MM.1S (cell line): ENCODE measurements around the gene FAM118B.

Source experiments
- DNase-seq: peaks from one replicate; pipeline ENCODE4 v3.0.0-alpha.2; 2015
- H2AFZ ChIP-seq: fragments of 300-600 bp; sonication (generic); 2 replicates; pipeline ENCODE4 v1.6.0; 2016; ENCODE audit warnings: antibody characterized with exemption, low read length
- H3F3A ChIP-seq: fragments of 300-600 bp; sonication (generic); 2 replicates; pipeline ENCODE4 v1.6.1; 2016; ENCODE audit warnings: mild to moderate bottlenecking, antibody characterized with exemption, low read length, moderate library complexity, mixed read lengths; ENCODE audit not compliant: insufficient read depth
- H3K27ac ChIP-seq: fragments of 300-600 bp; sonication (generic); 2 replicates; pipeline ENCODE4 v1.5.1; 2016; ENCODE audit warnings: mild to moderate bottlenecking, low read length
- H3K27me3 ChIP-seq: fragments of 300-600 bp; sonication (generic); replicated peaks from 2 replicates; pipeline ENCODE4 v1.6.0; 2016; ENCODE audit warnings: low read length; ENCODE audit not compliant: insufficient read depth
- H3K36me3 ChIP-seq: fragments of 300-600 bp; sonication (generic); replicated peaks from 2 replicates; pipeline ENCODE4 v1.6.1; 2016; ENCODE audit warnings: mild to moderate bottlenecking, low read length, mixed read lengths; ENCODE audit not compliant: insufficient read depth
- H3K4me1 ChIP-seq: fragments of 300-600 bp; sonication (generic); 2 replicates; pipeline ENCODE4 v1.6.1; 2016; ENCODE audit warnings: low read length, mixed read lengths
- H3K4me2 ChIP-seq: fragments of 300-600 bp; sonication (generic); 2 replicates; pipeline ENCODE4 v1.6.0; 2016; ENCODE audit warnings: low read depth, low read length
- H3K4me3 ChIP-seq: fragments of 300-600 bp; sonication (generic); 2 replicates; pipeline ENCODE4 v1.5.1; 2016; ENCODE audit warnings: low read length, mixed read lengths
- H3K79me2 ChIP-seq: fragments of 300-600 bp; sonication (generic); 2 replicates; pipeline ENCODE4 v1.6.1; 2016; ENCODE audit warnings: mixed run types, low read length, mixed read lengths
- H3K9ac ChIP-seq: fragments of 300-600 bp; sonication (generic); 2 replicates; pipeline ENCODE4 v1.6.1; 2016; ENCODE audit warnings: low read length, mixed read lengths
- H3K9me2 ChIP-seq: fragments of 300-600 bp; sonication (generic); replicated peaks from 2 replicates; pipeline ENCODE4 v1.6.1; 2016; ENCODE audit warnings: mild to moderate bottlenecking, low read length, mixed read lengths; ENCODE audit not compliant: insufficient read depth
- H3K9me3 ChIP-seq: fragments of 300-600 bp; sonication (generic); replicated peaks from 2 replicates; pipeline ENCODE4 v1.6.1; 2016; ENCODE audit warnings: mild to moderate bottlenecking, low read length, mixed read lengths; ENCODE audit not compliant: insufficient read depth
- H4K20me1 ChIP-seq: fragments of 300-600 bp; sonication (generic); 2 replicates; pipeline ENCODE4 v1.6.1; 2016; ENCODE audit warnings: mild to moderate bottlenecking, low read length, moderate library complexity, mixed read lengths; ENCODE audit not compliant: insufficient read depth
- EZH2 ChIP-seq: fragments of 300-600 bp; sonication (generic); optimal IDR thresholded peaks from 2 replicates; pipeline ENCODE3; 2017; ENCODE audit warnings: low read depth, mild to moderate bottlenecking, antibody characterized with exemption, low read length, mixed read lengths
- EZH2phosphoT487 ChIP-seq: fragments of 300-600 bp; sonication (generic); IDR thresholded peaks from 2 replicates; pipeline ENCODE4 v1.6.1; 2018; ENCODE audit warnings: antibody characterized with exemption, low read length
- TF ChIP-seq, protein P1 (sequence below): fragments of 300-600 bp; sonication (generic); IDR thresholded peaks from 2 replicates; pipeline ENCODE4 v1.5.1; 2016; ENCODE audit warnings: antibody characterized with exemption, low read length, mixed read lengths

FAM118B gene

GRCh38 chr11:126165757-126166156 lies 45.8 kb upstream of the FAM118B start:
- Histone ChIP-seq H3K9me2 (no peaks in the 10 kb centered on the region), H3K4me3 (no peak overlapping the region), H3K36me3 (no peaks in the 10 kb centered on the region), H3K9me3 (no peaks in the 10 kb centered on the region), H3K4me1 (no peaks in the 10 kb centered on the region), H3K27me3 (no peaks in the 10 kb centered on the region), H2AFZ (no peak overlapping the region), H3F3A (no peaks in the 10 kb centered on the region), H3K27ac (no peak overlapping the region), H3K9ac (no peak overlapping the region), H4K20me1 (no peaks in the 10 kb centered on the region), H3K4me2 (no peak overlapping the region), H3K79me2 (no peaks in the 10 kb centered on the region)
- no peak for DNase-seq
- TF ChIP-seq EZH2phosphoT487 (no peak), EZH2 (no peak)
- TF ChIP-seq, protein P1, sequence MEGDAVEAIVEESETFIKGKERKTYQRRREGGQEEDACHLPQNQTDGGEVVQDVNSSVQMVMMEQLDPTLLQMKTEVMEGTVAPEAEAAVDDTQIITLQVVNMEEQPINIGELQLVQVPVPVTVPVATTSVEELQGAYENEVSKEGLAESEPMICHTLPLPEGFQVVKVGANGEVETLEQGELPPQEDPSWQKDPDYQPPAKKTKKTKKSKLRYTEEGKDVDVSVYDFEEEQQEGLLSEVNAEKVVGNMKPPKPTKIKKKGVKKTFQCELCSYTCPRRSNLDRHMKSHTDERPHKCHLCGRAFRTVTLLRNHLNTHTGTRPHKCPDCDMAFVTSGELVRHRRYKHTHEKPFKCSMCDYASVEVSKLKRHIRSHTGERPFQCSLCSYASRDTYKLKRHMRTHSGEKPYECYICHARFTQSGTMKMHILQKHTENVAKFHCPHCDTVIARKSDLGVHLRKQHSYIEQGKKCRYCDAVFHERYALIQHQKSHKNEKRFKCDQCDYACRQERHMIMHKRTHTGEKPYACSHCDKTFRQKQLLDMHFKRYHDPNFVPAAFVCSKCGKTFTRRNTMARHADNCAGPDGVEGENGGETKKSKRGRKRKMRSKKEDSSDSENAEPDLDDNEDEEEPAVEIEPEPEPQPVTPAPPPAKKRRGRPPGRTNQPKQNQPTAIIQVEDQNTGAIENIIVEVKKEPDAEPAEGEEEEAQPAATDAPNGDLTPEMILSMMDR = no peak

DNA sequence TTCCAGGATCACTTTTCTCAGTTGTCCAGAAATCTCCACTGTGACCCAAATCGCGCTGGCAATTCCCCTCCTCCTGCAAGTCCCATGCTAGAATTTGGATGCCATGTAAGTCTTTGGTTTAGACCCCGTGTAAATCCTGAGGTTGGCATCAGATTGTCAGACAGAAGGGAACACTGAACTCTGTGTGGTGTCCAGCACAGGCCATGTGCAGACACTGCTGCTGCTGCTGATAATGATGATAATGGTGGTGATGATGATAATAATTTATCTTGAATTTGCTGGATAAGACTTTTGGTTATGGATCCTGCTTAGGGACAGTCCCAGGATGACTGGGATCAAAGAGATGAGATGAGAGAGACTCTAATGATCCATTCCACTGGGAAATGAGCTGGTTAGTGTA lies 45.2 kb upstream of the FAM118B start:
- no peak overlapping the region for H3K4me2 ChIP-seq
- no peaks in the 10 kb centered on the region for H4K20me1 ChIP-seq
- no peak overlapping the region for H3K9ac ChIP-seq
- no peaks in the 10 kb centered on the region for H3K27me3 ChIP-seq
- H3F3A ChIP-seq = no peaks in the 10 kb centered on the region
- no peaks in the 10 kb centered on the region for H3K9me3 ChIP-seq
- TF ChIP-seq EZH2phosphoT487 (no peak), EZH2 (no peak)
- TF ChIP-seq, protein P1 = no peak
- no peaks in the 10 kb centered on the region for H3K9me2 ChIP-seq
- H3K27ac ChIP-seq = no peak overlapping the region
- no peaks in the 10 kb centered on the region for H3K79me2 ChIP-seq
- no peaks in the 10 kb centered on the region for H3K36me3 ChIP-seq
- no peak overlapping the region for H2AFZ ChIP-seq
- no peaks in the 10 kb centered on the region for H3K4me1 ChIP-seq
- no peak overlapping the region for H3K4me3 ChIP-seq
- no peak for DNase-seq

- Histone ChIP-seq H3K9me2 (no peaks in the 10 kb centered on the region), H3F3A (no peaks in the 10 kb centered on the region), H3K9me3 (no peaks in the 10 kb centered on the region), H3K79me2 (no peaks in the 10 kb centered on the region), H3K36me3 (no peaks in the 10 kb centered on the region), H3K9ac (no peak overlapping the region), H2AFZ (no peak overlapping the region), H3K27me3 (no peaks in the 10 kb centered on the region), H3K27ac (no peak overlapping the region), H4K20me1 (no peaks in the 10 kb centered on the region), H3K4me1 (peaks cover under 1% of the 10 kb centered on the region; the same call in 1 of the 2 replicates), H3K4me2 (no peak overlapping the region), H3K4me3 (no peak overlapping the region)
- DNase-seq = no peak
- TF ChIP-seq EZH2 (no peak), EZH2phosphoT487 (no peak)
- TF ChIP-seq, protein P1 = no peak
These were observed 44.1 kb upstream of the FAM118B start for GRCh38 chr11:126167488-126167887.
